HEK293T (cell line): ENCODE data around the gene PIGZ.

Source experiments
- BHLHE40 ChIP-seq: fragments of 450-650 bp; IDR thresholded peaks from 2 replicates; pipeline ENCODE4 v1.6.1; 2016; ENCODE audit warnings: mild to moderate bottlenecking, moderate library complexity, borderline replicate concordance
- CTBP1 ChIP-seq: fragments of 450-650 bp; IDR thresholded peaks from 2 replicates; pipeline ENCODE4 v1.6.1; 2016; ENCODE audit warnings: borderline replicate concordance
- ELF4 ChIP-seq: fragments of 450-650 bp; IDR thresholded peaks from 2 replicates; pipeline ENCODE4 v1.6.1; 2017; ENCODE audit warnings: antibody characterized with exemption
- FOXA1 ChIP-seq: fragments of 450-650 bp; IDR thresholded peaks from 2 replicates; pipeline ENCODE4 v1.6.1; 2016; ENCODE audit warnings: mild to moderate bottlenecking
- FOXM1 ChIP-seq: fragments of 450-650 bp; IDR thresholded peaks from 2 replicates; pipeline ENCODE4 v1.6.1; 2017; ENCODE audit warnings: mild to moderate bottlenecking, borderline replicate concordance
- HDGF ChIP-seq: fragments of 450-650 bp; IDR thresholded peaks from 2 replicates; pipeline ENCODE4 v1.6.1; 2017; ENCODE audit warnings: antibody characterized with exemption, borderline replicate concordance
- NFRKB ChIP-seq: fragments of 450-650 bp; IDR thresholded peaks from 2 replicates; pipeline ENCODE4 v1.6.1; 2016; ENCODE audit warnings: mild to moderate bottlenecking, moderate library complexity
- PKNOX1 ChIP-seq: fragments of 450-650 bp; IDR thresholded peaks from 2 replicates; pipeline ENCODE4 v1.6.1; 2016
- SP1 ChIP-seq: fragments of 450-650 bp; IDR thresholded peaks from 2 replicates; pipeline ENCODE4 v1.6.1; 2017
- SUZ12 ChIP-seq: fragments of 450-650 bp; IDR thresholded peaks from 2 replicates; pipeline ENCODE4 v1.6.1; 2016; ENCODE audit warnings: mild to moderate bottlenecking
- TARDBP ChIP-seq: fragments of 450-650 bp; IDR thresholded peaks from 2 replicates; pipeline ENCODE4 v1.6.1; 2016
- ZNF384 ChIP-seq: fragments of 450-650 bp; IDR thresholded peaks from 2 replicates; pipeline ENCODE4 v1.6.1; 2016

- TF ChIP-seq FOXA1, result no peak
- TF ChIP-seq SP1, result no peak
- TF ChIP-seq ZNF384, result no peak
- TF ChIP-seq BHLHE40, result no peak
- no peak for TF ChIP-seq NFRKB
- no peak for TF ChIP-seq FOXM1
- TF ChIP-seq CTBP1, result no peak
- TF ChIP-seq SUZ12, result no peak
- no peak for TF ChIP-seq HDGF
- TF ChIP-seq PKNOX1, result no peak
- TF ChIP-seq ELF4, result no peak
- no peak for TF ChIP-seq TARDBP
These were observed 2.8 kb downstream of the PIGZ start for GRCh38 chr3:196965804-196966173.
